HEK293 (cell line): ENCODE results near the gene IL16.

Source experiments
- CTCF ChIA-PET: fragments of 350-600 bp; formaldehyde crosslinking; extraction: SDS; loops from one replicate; lab custom pipeline; 2021; ENCODE audit warnings: antibody characterized with exemption; lab: Yijun Ruan, JAX
- POLR2A ChIA-PET: fragments of 300-600 bp; formaldehyde crosslinking; extraction: SDS; loops from one replicate; lab custom pipeline; 2020; ENCODE audit warnings: antibody characterized with exemption, inconsistent platforms; lab: Yijun Ruan, JAX
- H3K27ac ChIP-seq: fragments of 200-500 bp; sonication (Bioruptor generic); 2 replicates; pipeline ENCODE4 v1.5.1; 2014; ENCODE audit warnings: low read depth, low read length, control low read depth, inconsistent platforms; ENCODE audit errors: extremely low read depth
- H3K36me3 ChIP-seq, 2 experiments: fragments of 200-500 bp in 1 of 2; sonication (Bioruptor generic) in 1 of 2; 1 replicate in 1 of 2; 2 replicates in 1 of 2; pipeline ENCODE4 v1.5.1; 2014 to 2017; ENCODE audit warnings: inconsistent platforms in 2 of 2, low read length in 2 of 2; ENCODE audit not compliant: control insufficient read depth in 2 of 2, insufficient read depth in 1 of 2
- H3K4me1 ChIP-seq: fragments of 200-500 bp; sonication (Bioruptor generic); 2 replicates; pipeline ENCODE4 v1.5.1; 2014; ENCODE audit warnings: mild to moderate bottlenecking, low read length, inconsistent platforms; ENCODE audit not compliant: control insufficient read depth, insufficient read depth
- H3K4me3 ChIP-seq: 2 replicates; pipeline ENCODE4 v1.5.1; 2011; ENCODE audit warnings: low read depth, mild to moderate bottlenecking, control low read depth, low read length, moderate library complexity
- H3K9me3 ChIP-seq: fragments of 200-500 bp; sonication (Bioruptor generic); 2 replicates; pipeline ENCODE4 v1.5.1; 2014; ENCODE audit warnings: low read depth, low read length, inconsistent platforms; ENCODE audit not compliant: control insufficient read depth, insufficient read depth
- CTCF ChIP-seq: fragments of 450-650 bp; formaldehyde crosslinking; IDR thresholded peaks from 2 replicates; pipeline ENCODE4 v1.5.1; 2016; ENCODE audit warnings: missing biosample characterization, missing genetic modification characterization
- HIC1 ChIP-seq: fragments of 450-650 bp; formaldehyde crosslinking; IDR thresholded peaks from 2 replicates; pipeline ENCODE4 v1.5.1; 2016; ENCODE audit warnings: missing biosample characterization, missing genetic modification characterization
- OSR2 ChIP-seq: fragments of 450-650 bp; formaldehyde crosslinking; IDR thresholded peaks from 2 replicates; pipeline ENCODE4 v1.5.1; 2016; ENCODE audit warnings: missing biosample characterization, missing genetic modification characterization
- SCRT1 ChIP-seq: fragments of 450-650 bp; formaldehyde crosslinking; IDR thresholded peaks from 2 replicates; pipeline ENCODE4 v1.5.1; 2016; ENCODE audit warnings: missing biosample characterization, missing genetic modification characterization, borderline replicate concordance
- SP7 ChIP-seq: fragments of 450-650 bp; formaldehyde crosslinking; IDR thresholded peaks from 2 replicates; pipeline ENCODE4 v1.5.1; 2016; ENCODE audit warnings: missing biosample characterization, missing genetic modification characterization
- TSHZ1 ChIP-seq: fragments of 450-650 bp; formaldehyde crosslinking; IDR thresholded peaks from 2 replicates; pipeline ENCODE4 v1.5.1; 2016; ENCODE audit warnings: missing biosample characterization, missing genetic modification characterization, borderline replicate concordance
- ZBTB17 ChIP-seq: fragments of 450-650 bp; formaldehyde crosslinking; IDR thresholded peaks from 2 replicates; pipeline ENCODE4 v1.5.1; 2016; ENCODE audit warnings: missing biosample characterization, missing genetic modification characterization
- ZFP3 ChIP-seq: fragments of 450-650 bp; formaldehyde crosslinking; IDR thresholded peaks from 2 replicates; pipeline ENCODE4 v1.5.1; 2016; ENCODE audit warnings: low read depth, missing biosample characterization, missing genetic modification characterization
- ZNF140 ChIP-seq: fragments of 450-650 bp; formaldehyde crosslinking; IDR thresholded peaks from 2 replicates; pipeline ENCODE4 v1.5.1; 2016; ENCODE audit warnings: missing biosample characterization, missing genetic modification characterization
- ZNF175 ChIP-seq: fragments of 450-650 bp; formaldehyde crosslinking; IDR thresholded peaks from 2 replicates; pipeline ENCODE4 v1.5.1; 2016; ENCODE audit warnings: missing biosample characterization, missing genetic modification characterization
- ZNF211 ChIP-seq: fragments of 450-650 bp; formaldehyde crosslinking; IDR thresholded peaks from 2 replicates; pipeline ENCODE4 v1.5.1; 2016; ENCODE audit warnings: low read depth, missing biosample characterization, missing genetic modification characterization
- ZNF23 ChIP-seq: fragments of 450-650 bp; formaldehyde crosslinking; IDR thresholded peaks from 2 replicates; pipeline ENCODE4 v1.5.1; 2016; ENCODE audit warnings: missing biosample characterization, missing genetic modification characterization, borderline replicate concordance
- ZNF292 ChIP-seq: fragments of 450-650 bp; formaldehyde crosslinking; IDR thresholded peaks from 2 replicates; pipeline ENCODE4 v1.5.1; 2016; ENCODE audit warnings: low read depth, missing biosample characterization, missing genetic modification characterization, borderline replicate concordance
- ZNF37A ChIP-seq: fragments of 450-650 bp; IDR thresholded peaks from 2 replicates; pipeline ENCODE4 v1.5.1; 2018; ENCODE audit warnings: missing biosample characterization, missing genetic modification characterization
- ZNF449 ChIP-seq: fragments of 450-650 bp; formaldehyde crosslinking; IDR thresholded peaks from 2 replicates; pipeline ENCODE4 v1.5.1; 2017; ENCODE audit warnings: missing biosample characterization, mild to moderate bottlenecking, missing genetic modification characterization, moderate library complexity
- ZNF48 ChIP-seq: fragments of 450-650 bp; formaldehyde crosslinking; IDR thresholded peaks from 2 replicates; pipeline ENCODE4 v1.5.1; 2016; ENCODE audit warnings: missing biosample characterization, missing genetic modification characterization
- ZNF510 ChIP-seq: fragments of 450-650 bp; formaldehyde crosslinking; IDR thresholded peaks from 2 replicates; pipeline ENCODE4 v1.5.1; 2018; ENCODE audit warnings: mild to moderate bottlenecking, missing genetic modification characterization, missing biosample characterization; ENCODE audit not compliant: insufficient replicate concordance
- ZNF561 ChIP-seq: fragments of 450-650 bp; IDR thresholded peaks from 2 replicates; pipeline ENCODE4 v1.5.1; 2018; ENCODE audit warnings: missing biosample characterization, missing genetic modification characterization, borderline replicate concordance
- ZNF792 ChIP-seq: fragments of 450-650 bp; formaldehyde crosslinking; IDR thresholded peaks from 2 replicates; pipeline ENCODE4 v1.5.1; 2016; ENCODE audit warnings: missing biosample characterization, missing genetic modification characterization
- ZSCAN16 ChIP-seq: fragments of 450-650 bp; formaldehyde crosslinking; IDR thresholded peaks from 2 replicates; pipeline ENCODE4 v1.5.1; 2016; ENCODE audit warnings: missing biosample characterization, missing genetic modification characterization

The IL16 gene

GRCh38 chr15:81255958-81256320, 59.3 kb downstream of the IL16 start:
- no peaks in the 10 kb centered on the region for H3K4me1 ChIP-seq
- POLR2A ChIA-PET: no interaction called here
- no peaks in the 10 kb centered on the region for H3K36me3 ChIP-seq
- no peak overlapping the region for H3K27ac ChIP-seq
- TF ChIP-seq HIC1 (tag by site-specific recombination) (no peak), CTCF (no peak), ZNF292 (no peak), ZNF510 (tag by site-specific recombination) (no peak), SCRT1 (no peak), SP7 (no peak), ZNF48 (tag by site-specific recombination) (no peak), TSHZ1 (tag by site-specific recombination) (no peak), ZNF792 (tag by site-specific recombination) (no peak), ZNF23 (tag by site-specific recombination) (no peak), ZBTB17 (tag by site-specific recombination) (no peak), ZFP3 (tag by site-specific recombination) (no peak), ZNF175 (tag by site-specific recombination) (no peak), ZNF211 (tag by site-specific recombination) (no peak), OSR2 (tag by site-specific recombination) (no peak), ZNF561 (tag by site-specific recombination) (no peak), ZNF449 (tag by site-specific recombination) (no peak), ZNF140 (tag by site-specific recombination) (no peak), ZNF37A (tag by site-specific recombination) (no peak), ZSCAN16 (tag by site-specific recombination) (no peak)
- no peaks in the 10 kb centered on the region for H3K9me3 ChIP-seq
- H3K4me3 ChIP-seq: no peak overlapping the region
- CTCF ChIA-PET: interaction anchor here (0.6 to 4.5 kb wide), 3 partner anchors 11 to 24 kb away, joined by 3 to 52 read pairs (median 8); no protein-coding TSS in a partner anchor
